Endothelial cell of umbilical vein (primary cell): ENCODE data around the gene ISL2. TPM values are rescaled to one million over a fixed set of nuclear protein-coding genes. Genes with fewer than 3 reads are reported as not detected.

Experiments used
- BruUV-seq: library from RNA; stranded (reverse); fragments of 400-500 nt; replicated peaks from 2 replicates; lab custom pipeline; 2021; lab: Mats Ljungman, UMichigan
- CTCF ChIA-PET: fragments of 300-600, 350-600 bp; sonication (Branson Sonifier 250); formaldehyde crosslinking; loops from one replicate; lab custom pipeline; 2021; ENCODE audit warnings: antibody characterized with exemption, inconsistent platforms; lab: Charles Lee
- POLR2A ChIA-PET: fragments of 300-600, 350-600 bp; sonication (Branson Sonifier 250); formaldehyde crosslinking; loops from one replicate; lab custom pipeline; 2021; ENCODE audit warnings: antibody characterized with exemption, inconsistent platforms; lab: Charles Lee
- DNase-seq: peaks from one replicate; pipeline ENCODE4 v3.0.0-alpha.2; 2011; ENCODE audit warnings: low read depth, low spot score
- FAIRE-seq: peaks from 2 replicates; lab custom pipeline; 2011; peaks lifted over from hg19 to GRCh38; lab: Jason Lieb, UNC
- H2AFZ ChIP-seq: 2 replicates; pipeline ENCODE4 v1.6.0; 2012; ENCODE audit warnings: low read depth, low read length, control low read depth, inconsistent platforms
- H3K27ac ChIP-seq: 2 replicates; pipeline ENCODE4 v1.5.1; 2011; ENCODE audit warnings: low read depth, mild to moderate bottlenecking, control low read depth, low read length, moderate library complexity; ENCODE audit not compliant: insufficient read depth
- H3K27me3 ChIP-seq, 2 experiments: 2 replicates each; pipeline versions ENCODE4 v1.6.0 to v1.6.1; 2011; ENCODE audit warnings: low read length in 2 of 2, mixed read lengths in 1 of 2; ENCODE audit not compliant: control insufficient read depth in 2 of 2, insufficient read depth in 2 of 2
- H3K36me3 ChIP-seq, 2 experiments: 2 replicates in 1 of 2; 3 replicates in 1 of 2; pipeline ENCODE4 v1.5.1; 2011; ENCODE audit warnings: low read length in 2 of 2, mild to moderate bottlenecking in 1 of 2, moderate library complexity in 1 of 2; ENCODE audit not compliant: control insufficient read depth in 2 of 2, insufficient read depth in 2 of 2; ENCODE audit errors: extremely low read depth in 1 of 2
- H3K4me1 ChIP-seq: 3 replicates; pipeline ENCODE4 v1.5.1; 2011; ENCODE audit warnings: mild to moderate bottlenecking, low read length; ENCODE audit not compliant: control insufficient read depth, insufficient read depth; ENCODE audit errors: extremely low read depth
- H3K4me2 ChIP-seq: 2 replicates; pipeline ENCODE4 v1.6.1; 2011; ENCODE audit warnings: low read length, control low read depth, mixed read lengths; ENCODE audit not compliant: insufficient read depth
- H3K4me3 ChIP-seq, 3 experiments: fragments of 200-600 bp in 1 of 3; sonication (generic), shearing (Covaris generic) in 1 of 3; replicated peaks in 1 of 3; 2 replicates each; pipeline ENCODE4 v1.5.1; 2011 to 2016; ENCODE audit warnings: control low read depth in 3 of 3, low read length in 3 of 3, mild to moderate bottlenecking in 2 of 3, inconsistent platforms in 1 of 3, low read depth in 1 of 3, moderate library complexity in 1 of 3; ENCODE audit not compliant: insufficient read depth in 1 of 3
- H3K79me2 ChIP-seq: 2 replicates; pipeline ENCODE4 v1.6.0; 2012; ENCODE audit warnings: low read length, inconsistent platforms; ENCODE audit not compliant: control insufficient read depth, insufficient read depth
- H3K9ac ChIP-seq: replicated peaks from 2 replicates; pipeline ENCODE3; 2011; ENCODE audit warnings: low read length, control low read depth; ENCODE audit not compliant: insufficient read depth; ENCODE audit errors: extremely low read depth
- H3K9me1 ChIP-seq: replicated peaks from 3 replicates; pipeline ENCODE4 v1.6.0; 2011; ENCODE audit warnings: mild to moderate bottlenecking, low read length; ENCODE audit not compliant: control insufficient read depth, insufficient read depth; ENCODE audit errors: extremely low read depth
- H3K9me3 ChIP-seq: replicated peaks from 2 replicates; pipeline ENCODE4 v1.5.1; 2012; ENCODE audit warnings: low read length, inconsistent platforms; ENCODE audit not compliant: control insufficient read depth, insufficient read depth
- H4K20me1 ChIP-seq: replicated peaks from 2 replicates; pipeline ENCODE3; 2011; ENCODE audit warnings: mild to moderate bottlenecking, low read length; ENCODE audit not compliant: control insufficient read depth, insufficient read depth; ENCODE audit errors: extremely low read depth
- EZH2 ChIP-seq: IDR thresholded peaks from 2 replicates; pipeline ENCODE4 v1.6.1; 2012; ENCODE audit warnings: borderline replicate concordance, low read depth, mild to moderate bottlenecking, moderate library complexity, low read length, inconsistent platforms; ENCODE audit not compliant: severe bottlenecking
- FOS ChIP-seq: IDR thresholded peaks from 2 replicates; pipeline ENCODE4 v1.6.1; 2011; ENCODE audit warnings: mild to moderate bottlenecking, low read length, moderate library complexity, borderline replicate concordance; ENCODE audit not compliant: insufficient read depth
- GATA2 ChIP-seq: IDR thresholded peaks from 2 replicates; pipeline ENCODE4 v1.7.0; 2011; ENCODE audit warnings: low read depth, mild to moderate bottlenecking, moderate library complexity, mixed read lengths, low read length; ENCODE audit not compliant: insufficient read length, insufficient read depth
- MYC ChIP-seq: IDR thresholded peaks from one replicate; pipeline ENCODE4 v1.6.1; 2011; ENCODE audit warnings: mild to moderate bottlenecking, low read depth, low read length
- POLR2A ChIP-seq: IDR thresholded peaks from 2 replicates; pipeline ENCODE4 v1.6.1; 2012; ENCODE audit warnings: low read depth, mild to moderate bottlenecking, control low read depth, low read length
- dilution Hi-C: fragments of 300-500 bp; cut with MboI; formaldehyde crosslinking; loops from one replicate; pipeline ENCODE4 v1.15.0; 2019; ENCODE audit warnings: low sequenced_read_pairs; ENCODE audit not compliant: extremely low pct_ligation_motif_present
- intact Hi-C: fragments of 100-400 bp; cut with micrococcal nuclease; formaldehyde crosslinking; loops from one replicate; pipeline ENCODE4 v1.10.0; 2022
- polyA plus RNA-seq, 4 experiments: library from polyadenylated mRNA; depleted of rRNA in 3 of 4; stranded (reverse) in 3 of 4; unstranded in 1 of 4; fragments of >200 nt; gene quantifications; 2 replicates each; pipeline versions ENCODE4 v1.2.1 to v1.2.3, GENCODE V29; 2011 to 2012; ENCODE audit warnings: missing spikeins in 1 of 4
- total RNA-seq: library from RNA; stranded (reverse); gene quantifications from 2 replicates; pipeline ENCODE4 v1.2.3, GENCODE V29; 2021
- TF ChIP-seq, protein P1 (sequence below), 2 donors: IDR thresholded peaks; 1 replicate in 1 of 2; 2 replicates in 1 of 2; pipeline ENCODE4 v1.5.1; 2011; ENCODE audit warnings: low read length in 2 of 2, mild to moderate bottlenecking in 2 of 2, moderate library complexity in 2 of 2, control low read depth in 1 of 2, inconsistent platforms in 1 of 2, low read depth in 1 of 2; ENCODE audit not compliant: insufficient read depth in 1 of 2; ENCODE audit errors: extremely low read depth in 1 of 2
- TF ChIP-seq, protein P2 (sequence below): IDR thresholded peaks from 2 replicates; pipeline ENCODE4 v1.6.1; 2011; ENCODE audit not compliant: insufficient read depth, insufficient read length

ISL2 gene
- total and polyA plus RNA-seq, 2 donors (not counting 3 experiments of a cell fraction or from before 2014, with no cell fraction given): 0.10 TPM; not detected in 1

DNA sequence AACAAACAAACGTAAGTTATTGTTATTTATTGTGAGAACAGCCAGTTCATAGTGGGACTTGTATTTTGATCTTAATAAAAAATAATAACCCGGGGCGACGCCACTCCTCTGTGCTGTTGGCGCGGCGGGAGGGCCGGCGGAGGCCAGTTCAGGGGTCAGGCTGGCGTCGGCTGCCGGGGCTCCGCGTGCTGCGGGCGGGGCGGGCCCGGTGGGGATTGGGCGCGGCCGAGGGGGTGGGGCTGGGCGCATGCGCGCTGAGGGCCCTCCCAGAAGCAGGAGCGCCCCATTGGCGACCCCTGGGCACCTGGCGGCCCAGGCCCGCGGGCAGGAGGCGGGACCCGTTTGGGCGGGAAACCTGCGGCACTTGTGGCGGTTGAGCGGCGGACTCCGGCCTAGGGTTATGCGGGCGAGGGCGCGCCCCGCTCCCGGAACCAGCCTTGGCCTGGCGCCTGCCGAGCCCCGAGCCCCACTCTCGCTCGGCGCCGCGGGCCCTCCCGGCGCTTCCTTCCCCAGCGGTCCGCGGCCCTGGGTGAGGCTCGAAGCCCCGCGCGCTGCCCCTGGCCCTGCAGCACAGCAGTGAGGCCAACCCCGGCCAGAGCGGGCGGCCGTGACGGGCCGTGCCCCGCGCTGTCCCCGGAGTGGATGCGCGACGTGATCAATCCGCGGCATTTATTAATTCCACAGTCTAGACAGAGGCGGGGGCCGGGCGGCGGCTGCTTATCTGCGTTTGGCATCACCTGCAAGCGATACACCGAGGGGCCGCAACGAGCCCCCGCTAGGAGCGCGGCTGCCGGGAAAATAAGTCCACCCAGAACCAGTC, 6.0 kb downstream of the ISL2 start:
- dilution Hi-C loops (no loop called here), intact Hi-C loops (loop anchor here (10.0 kb wide), 1 partner anchor 522 kb away; no protein-coding TSS in a partner anchor)
- Histone ChIP-seq H4K20me1 (no peaks in the 10 kb centered on the region), H3K9ac (no peak overlapping the region), H3K9me3 (no peaks in the 10 kb centered on the region), H3K4me3 (no peak overlapping the region), H3K4me2 (no peak overlapping the region), H3K4me1 (peaks cover 22% of the 10 kb centered on the region), H2AFZ (no peak overlapping the region), H3K9me1 (no peaks in the 10 kb centered on the region), H3K79me2 (no peaks in the 10 kb centered on the region), H3K27me3 (peaks cover 86 to 100% of the 10 kb centered on the region in 2 experiments), H3K36me3 (no peaks in the 10 kb centered on the region), H3K27ac (no peak overlapping the region)
- FAIRE-seq: no peak
- BruUV-seq: no TSS peak
- ChIA-PET CTCF (interaction anchor here (1.0 kb wide), 1 partner anchor 12 kb away, joined by 4 read pairs; no protein-coding TSS in a partner anchor), POLR2A (no interaction called here)
- TF ChIP-seq, protein P1, sequence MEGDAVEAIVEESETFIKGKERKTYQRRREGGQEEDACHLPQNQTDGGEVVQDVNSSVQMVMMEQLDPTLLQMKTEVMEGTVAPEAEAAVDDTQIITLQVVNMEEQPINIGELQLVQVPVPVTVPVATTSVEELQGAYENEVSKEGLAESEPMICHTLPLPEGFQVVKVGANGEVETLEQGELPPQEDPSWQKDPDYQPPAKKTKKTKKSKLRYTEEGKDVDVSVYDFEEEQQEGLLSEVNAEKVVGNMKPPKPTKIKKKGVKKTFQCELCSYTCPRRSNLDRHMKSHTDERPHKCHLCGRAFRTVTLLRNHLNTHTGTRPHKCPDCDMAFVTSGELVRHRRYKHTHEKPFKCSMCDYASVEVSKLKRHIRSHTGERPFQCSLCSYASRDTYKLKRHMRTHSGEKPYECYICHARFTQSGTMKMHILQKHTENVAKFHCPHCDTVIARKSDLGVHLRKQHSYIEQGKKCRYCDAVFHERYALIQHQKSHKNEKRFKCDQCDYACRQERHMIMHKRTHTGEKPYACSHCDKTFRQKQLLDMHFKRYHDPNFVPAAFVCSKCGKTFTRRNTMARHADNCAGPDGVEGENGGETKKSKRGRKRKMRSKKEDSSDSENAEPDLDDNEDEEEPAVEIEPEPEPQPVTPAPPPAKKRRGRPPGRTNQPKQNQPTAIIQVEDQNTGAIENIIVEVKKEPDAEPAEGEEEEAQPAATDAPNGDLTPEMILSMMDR (IDR thresholded peaks at IDR 0.05; ENCODE audit: extremely low read depth in 1 of 2, insufficient read depth in 1 of 2, low read depth in 1 of 2, low read length in 2 of 2): no peak
- TF ChIP-seq GATA2: no peak
- peak; percentile 92 for TF ChIP-seq EZH2
- no peak for TF ChIP-seq POLR2A
- no peak for TF ChIP-seq MYC
- TF ChIP-seq, protein P2, sequence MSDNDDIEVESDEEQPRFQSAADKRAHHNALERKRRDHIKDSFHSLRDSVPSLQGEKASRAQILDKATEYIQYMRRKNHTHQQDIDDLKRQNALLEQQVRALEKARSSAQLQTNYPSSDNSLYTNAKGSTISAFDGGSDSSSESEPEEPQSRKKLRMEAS: no peak
- no peak for TF ChIP-seq FOS
- no peak for DNase-seq
